Stimulated activated CD4-positive, alpha-beta T cell treated with anti-CD3 and anti-CD28 coated beads, Interleukin-2, amount 100 ng/mL, for 4 hours (primary cell): ENCODE results near the gene MMP2.

Experiments
- DNase-seq: peaks from one replicate; pipeline ENCODE4 v3.0.0-alpha.2; 2020; ENCODE audit warnings: low read depth

MMP2 gene

GRCh38 chr16:55478827-55479429 is at the start of gene MMP2:
Gene MMP2 (plus strand): TSS chr16:55479198. CDS start chr16:55479480, 282 bp downstream.
- no peak for DNase-seq

- no peak for DNase-seq
Measured at GRCh38 chr16:55433030-55433429, 46.0 kb upstream of the MMP2 start.

GRCh38 chr16:55433535-55433934 is 45.5 kb upstream of the MMP2 start:
- no peak for DNase-seq

GRCh38 chr16:55434000-55434399 is 45.0 kb upstream of the MMP2 start:
- no peak for DNase-seq

GRCh38 chr16:55435387-55435786 is 43.6 kb upstream of the MMP2 start:
- no peak for DNase-seq

GRCh38 chr16:55436587-55436986 is 42.4 kb upstream of the MMP2 start:
- DNase-seq: no peak

GRCh38 chr16:55437625-55438024 is 41.4 kb upstream of the MMP2 start:
- no peak for DNase-seq

- no peak for DNase-seq
Measured at GRCh38 chr16:55438281-55438680, 40.7 kb upstream of the MMP2 start.

GRCh38 chr16:55439101-55439690 is 39.8 kb upstream of the MMP2 start:
- DNase-seq: no peak

- no peak for DNase-seq
Measured at GRCh38 chr16:55443434-55444346, 35.3 kb upstream of the MMP2 start.

GRCh38 chr16:55444754-55445485 is 34.1 kb upstream of the MMP2 start:
- DNase-seq: no peak

GRCh38 chr16:55447231-55447630 is 31.8 kb upstream of the MMP2 start:
- no peak for DNase-seq

- no peak for DNase-seq
Measured at GRCh38 chr16:55452996-55453395, 26.0 kb upstream of the MMP2 start.

GRCh38 chr16:55453909-55454308 is 25.1 kb upstream of the MMP2 start:
- DNase-seq: no peak

- DNase-seq: no peak
Measured at GRCh38 chr16:55454861-55455260, 24.1 kb upstream of the MMP2 start.

- no peak for DNase-seq
Measured at GRCh38 chr16:55462241-55462640, 16.8 kb upstream of the MMP2 start.

GRCh38 chr16:55464375-55464774 is 14.6 kb upstream of the MMP2 start:
- DNase-seq: no peak

- peak; percentile 62 for DNase-seq
Measured at GRCh38 chr16:55465077-55465896, 13.7 kb upstream of the MMP2 start.

- no peak for DNase-seq
Measured at GRCh38 chr16:55466209-55466608, 12.8 kb upstream of the MMP2 start.

GRCh38 chr16:55467898-55468297 is 11.1 kb upstream of the MMP2 start:
- DNase-seq: no peak

- no peak for DNase-seq
Measured at GRCh38 chr16:55468352-55468990, 10.5 kb upstream of the MMP2 start.
